Activated naive CD8-positive, alpha-beta T cell treated with anti-CD3 and anti-CD28 coated beads, Interleukin-2, amount 50 U/mL, for 24 hours (primary cell): Measurements from ENCODE around the gene VSIR.
A peak's percentile ranks its signal among the peaks of the same experiment; 100 is the strongest.

Source experiments
- ATAC-seq: fragments of 150-1000 bp; cut with Tn5 transposase; one replicate; pipeline ENCODE4 v1.10.0; 2021
- DNase-seq: peaks from one replicate; pipeline ENCODE4 v3.0.0; 2021
- H3K27ac Mint-ChIP-seq: one replicate; pipeline ENCODE4 v1.8.0; 2021; ENCODE audit warnings: mild to moderate bottlenecking, mixed read lengths
- H3K27me3 Mint-ChIP-seq: one replicate; pipeline ENCODE4 v1.8.0; 2021; ENCODE audit warnings: mixed read lengths
- H3K36me3 Mint-ChIP-seq: one replicate; pipeline ENCODE4 v1.8.0; 2021; ENCODE audit warnings: low read depth, mixed read lengths
- H3K4me1 Mint-ChIP-seq: one replicate; pipeline ENCODE4 v1.8.0; 2021; ENCODE audit warnings: mixed read lengths
- H3K4me3 Mint-ChIP-seq: one replicate; pipeline ENCODE4 v1.8.0; 2021; ENCODE audit warnings: mild to moderate bottlenecking, moderate library complexity, mixed read lengths
- H3K9me3 Mint-ChIP-seq: one replicate; pipeline ENCODE4 v1.8.0; 2021; ENCODE audit warnings: mixed read lengths

Gene VSIR

DNA sequence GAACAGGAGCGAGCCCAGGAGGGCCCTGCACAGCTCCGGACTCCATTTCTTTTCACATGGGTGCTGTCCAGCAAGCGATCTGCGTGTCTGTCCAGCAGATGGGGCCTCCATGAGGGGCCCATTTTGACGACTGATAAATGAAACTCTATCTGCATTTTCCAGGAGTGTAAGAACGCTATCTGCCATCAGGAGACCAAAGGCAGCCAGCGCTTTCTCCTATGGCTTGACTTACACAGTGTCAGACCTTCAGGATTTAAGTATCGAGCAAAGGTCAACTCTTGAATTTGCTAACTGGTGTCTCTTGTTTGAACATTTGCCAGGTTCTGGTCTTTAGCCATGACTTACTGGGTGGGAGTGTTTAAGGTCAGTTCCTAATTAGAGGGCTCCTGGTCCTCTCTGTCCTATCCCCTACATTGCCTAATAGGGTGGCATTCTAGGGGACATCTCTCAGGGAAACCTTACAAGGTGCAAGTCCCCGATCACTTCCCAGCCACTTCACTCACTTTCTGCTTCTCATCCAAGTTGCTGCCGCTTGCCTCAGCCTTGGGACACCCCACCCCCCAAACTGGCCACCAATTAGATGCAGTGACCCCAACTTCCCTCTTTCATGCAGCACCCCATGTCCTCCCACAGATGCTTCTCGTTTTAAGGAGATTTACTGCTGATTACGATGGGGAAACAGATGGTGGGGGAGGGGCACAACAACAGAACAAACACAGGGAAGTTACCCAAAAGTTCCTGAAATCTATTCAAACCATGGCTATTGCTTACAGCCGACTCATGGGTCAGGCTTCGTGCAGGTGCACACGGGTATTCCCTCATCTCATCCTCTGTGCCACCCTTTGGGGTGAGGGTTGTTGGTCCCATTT is 20.0 kb downstream of the VSIR start:
- ATAC-seq (no peak), DNase-seq (no peak)
- Mint-ChIP-seq H3K4me1 (peaks cover 96% of the 10 kb centered on the region), H3K27me3 (no peaks in the 10 kb centered on the region), H3K27ac (peak overlapping the region; percentile 78), H3K4me3 (no peak overlapping the region), H3K9me3 (no peaks in the 10 kb centered on the region), H3K36me3 (peaks cover 53% of the 10 kb centered on the region)

GRCh38 chr10:71752391-71753090 is 20.8 kb downstream of the VSIR start:
- no peak for ATAC-seq
- Mint-ChIP-seq H3K4me3 (no peak overlapping the region), H3K27me3 (no peaks in the 10 kb centered on the region), H3K27ac (peak overlapping the region; percentile 78), H3K9me3 (no peaks in the 10 kb centered on the region), H3K36me3 (peaks cover 48% of the 10 kb centered on the region), H3K4me1 (peaks cover 96% of the 10 kb centered on the region)
- no peak for DNase-seq

DNA sequence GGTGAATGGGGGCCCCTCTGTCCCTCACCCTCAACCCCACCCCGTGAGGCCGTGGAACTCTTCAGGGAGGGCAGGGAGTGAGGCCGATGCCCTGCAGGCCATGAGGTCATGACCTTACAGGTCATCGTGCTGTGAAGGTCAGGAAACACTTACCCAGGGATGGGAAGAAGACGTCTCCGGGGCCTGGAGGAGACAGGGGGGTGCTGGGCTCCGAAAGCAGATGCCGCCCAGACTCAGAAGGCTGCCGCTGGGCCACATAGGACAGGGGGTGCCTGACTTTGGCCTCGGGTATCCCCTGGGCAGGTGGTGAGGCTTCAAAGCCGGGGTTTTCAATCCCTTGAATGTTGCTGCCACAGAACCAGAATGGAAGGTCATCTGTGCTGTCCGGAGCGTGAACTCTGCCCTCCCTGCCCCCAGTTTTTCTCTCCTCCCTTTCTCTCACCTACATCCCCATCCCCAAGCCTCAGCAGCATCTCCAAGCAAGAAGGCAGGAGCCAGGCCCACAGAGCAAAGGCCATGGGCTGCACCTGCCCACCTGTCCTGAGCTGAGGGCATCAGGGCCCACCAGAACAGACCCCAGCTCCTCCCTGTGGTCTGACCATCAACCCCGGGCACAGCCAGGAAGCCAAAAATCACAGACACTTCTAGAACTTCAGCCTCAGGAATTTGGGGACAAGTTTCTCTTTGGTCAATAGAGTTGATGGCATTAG is 21.6 kb downstream of the VSIR start:
- no peaks in the 10 kb centered on the region for H3K27me3 Mint-ChIP-seq
- H3K9me3 Mint-ChIP-seq: no peaks in the 10 kb centered on the region
- H3K4me3 Mint-ChIP-seq: no peak overlapping the region
- no peak for ATAC-seq
- peaks cover 46% of the 10 kb centered on the region for H3K36me3 Mint-ChIP-seq
- no peak for DNase-seq
- peak overlapping the region; percentile 78 for H3K27ac Mint-ChIP-seq
- H3K4me1 Mint-ChIP-seq: peaks cover 96% of the 10 kb centered on the region

GRCh38 chr10:71750986-71751385 is 22.3 kb downstream of the VSIR start:
- Mint-ChIP-seq H3K36me3 (peaks cover 39% of the 10 kb centered on the region), H3K27ac (peak overlapping the region; percentile 92), H3K27me3 (no peaks in the 10 kb centered on the region), H3K9me3 (no peaks in the 10 kb centered on the region), H3K4me1 (peaks cover 96% of the 10 kb centered on the region), H3K4me3 (no peak overlapping the region)
- ATAC-seq (no peak), DNase-seq (no peak)

DNA sequence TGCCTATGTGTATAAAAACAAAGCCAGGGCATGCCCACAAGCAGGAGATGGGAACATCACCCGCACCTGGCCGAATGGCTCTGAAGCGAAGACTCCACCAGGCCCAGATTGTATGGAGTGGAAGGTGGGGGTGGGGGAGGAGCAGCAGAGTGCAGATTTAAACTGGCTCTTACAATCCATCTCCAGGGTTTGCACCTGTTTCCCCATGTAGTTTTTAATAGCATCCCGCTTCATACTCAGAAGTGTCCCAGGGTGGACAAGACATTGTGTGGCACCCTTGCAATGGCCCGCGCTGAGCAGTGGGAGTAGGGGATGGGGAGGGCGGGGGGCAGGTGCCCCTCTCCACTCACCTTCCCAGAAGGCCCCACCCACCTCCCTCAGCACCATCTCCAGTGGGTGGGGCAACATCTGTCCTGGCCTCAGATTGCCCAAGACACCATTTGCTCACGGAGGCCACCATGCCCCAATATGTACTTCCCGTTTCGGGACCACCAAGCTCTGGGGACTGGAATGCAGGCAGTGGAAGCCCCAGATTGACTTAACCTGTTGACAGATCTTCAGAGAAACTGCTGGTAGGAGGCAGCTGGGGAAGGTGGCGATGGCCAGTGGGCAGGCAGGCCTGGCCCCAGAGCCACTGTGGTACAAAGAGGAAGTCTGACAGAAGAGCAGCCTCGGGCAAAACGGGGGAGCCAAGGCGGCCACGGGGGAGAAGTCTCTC is 23.0 kb downstream of the VSIR start:
- Mint-ChIP-seq H3K9me3 (no peaks in the 10 kb centered on the region), H3K27me3 (no peaks in the 10 kb centered on the region), H3K4me3 (no peak overlapping the region), H3K27ac (peak overlapping the region; percentile 92), H3K36me3 (peaks cover 39% of the 10 kb centered on the region), H3K4me1 (peaks cover 97% of the 10 kb centered on the region)
- ATAC-seq: no peak
- DNase-seq: no peak

GRCh38 chr10:71749396-71749795 is 23.9 kb downstream of the VSIR start:
- peaks cover 37% of the 10 kb centered on the region for H3K36me3 Mint-ChIP-seq
- no peaks in the 10 kb centered on the region for H3K27me3 Mint-ChIP-seq
- no peaks in the 10 kb centered on the region for H3K9me3 Mint-ChIP-seq
- ATAC-seq: no peak
- peak overlapping the region; percentile 92 for H3K27ac Mint-ChIP-seq
- DNase-seq: no peak
- peaks cover 97% of the 10 kb centered on the region for H3K4me1 Mint-ChIP-seq
- peak overlapping the region; percentile 60 for H3K4me3 Mint-ChIP-seq

DNA sequence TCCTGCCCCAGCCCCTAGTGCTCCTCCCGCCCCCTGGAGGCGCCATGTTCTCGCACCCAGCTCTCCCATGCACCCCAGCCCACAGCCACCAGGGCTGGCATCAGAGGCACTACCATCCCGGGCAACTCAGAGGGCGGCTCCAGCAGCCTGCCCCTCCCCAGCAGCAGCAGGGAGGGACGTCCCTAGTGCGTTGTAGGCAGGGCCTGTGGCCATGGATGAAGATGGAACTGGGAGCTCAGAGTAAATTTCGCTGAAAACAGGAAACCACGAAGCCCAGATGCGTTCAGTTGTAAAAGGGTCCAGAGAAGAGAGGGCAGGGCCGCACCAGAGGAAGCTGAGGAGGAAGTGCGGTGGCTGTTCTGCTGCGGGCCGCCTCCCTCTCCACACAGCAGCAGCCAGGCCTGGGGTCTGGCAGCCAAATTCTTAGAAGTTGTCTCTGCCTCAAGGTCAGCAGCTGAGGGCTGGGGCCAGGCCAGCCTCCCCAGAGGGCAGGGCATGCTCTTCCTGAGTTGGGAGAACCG is 24.6 kb downstream of the VSIR start:
- ATAC-seq (peak; percentile 88), DNase-seq (peak; percentile 79)

GRCh38 chr10:71747551-71748523 is 25.5 kb downstream of the VSIR start:
- Mint-ChIP-seq H3K9me3 (no peaks in the 10 kb centered on the region), H3K36me3 (peaks cover 27% of the 10 kb centered on the region), H3K4me3 (peak overlapping the region; percentile 60), H3K27me3 (no peaks in the 10 kb centered on the region), H3K27ac (peak overlapping the region; percentile 92), H3K4me1 (peaks cover 97% of the 10 kb centered on the region)
- DNase-seq: no peak
- ATAC-seq: no peak

More for the DNA sequence above, 24.6 kb downstream of the VSIR start:
- peak overlapping the region; percentile 60 for H3K4me3 Mint-ChIP-seq
- peak overlapping the region; percentile 92 for H3K27ac Mint-ChIP-seq
- H3K4me1 Mint-ChIP-seq: peaks cover 97% of the 10 kb centered on the region
- H3K36me3 Mint-ChIP-seq: peaks cover 31% of the 10 kb centered on the region
- no peaks in the 10 kb centered on the region for H3K27me3 Mint-ChIP-seq
- H3K9me3 Mint-ChIP-seq: no peaks in the 10 kb centered on the region

- Mint-ChIP-seq H3K27ac (peak overlapping the region; percentile 92), H3K4me1 (peaks cover 97% of the 10 kb centered on the region), H3K9me3 (no peaks in the 10 kb centered on the region), H3K36me3 (peaks cover 30% of the 10 kb centered on the region), H3K27me3 (no peaks in the 10 kb centered on the region), H3K4me3 (peak overlapping the region; percentile 14)
- DNase-seq (no peak), ATAC-seq (no peak)
These were observed 26.2 kb downstream of the VSIR start for GRCh38 chr10:71747039-71747531.

DNA sequence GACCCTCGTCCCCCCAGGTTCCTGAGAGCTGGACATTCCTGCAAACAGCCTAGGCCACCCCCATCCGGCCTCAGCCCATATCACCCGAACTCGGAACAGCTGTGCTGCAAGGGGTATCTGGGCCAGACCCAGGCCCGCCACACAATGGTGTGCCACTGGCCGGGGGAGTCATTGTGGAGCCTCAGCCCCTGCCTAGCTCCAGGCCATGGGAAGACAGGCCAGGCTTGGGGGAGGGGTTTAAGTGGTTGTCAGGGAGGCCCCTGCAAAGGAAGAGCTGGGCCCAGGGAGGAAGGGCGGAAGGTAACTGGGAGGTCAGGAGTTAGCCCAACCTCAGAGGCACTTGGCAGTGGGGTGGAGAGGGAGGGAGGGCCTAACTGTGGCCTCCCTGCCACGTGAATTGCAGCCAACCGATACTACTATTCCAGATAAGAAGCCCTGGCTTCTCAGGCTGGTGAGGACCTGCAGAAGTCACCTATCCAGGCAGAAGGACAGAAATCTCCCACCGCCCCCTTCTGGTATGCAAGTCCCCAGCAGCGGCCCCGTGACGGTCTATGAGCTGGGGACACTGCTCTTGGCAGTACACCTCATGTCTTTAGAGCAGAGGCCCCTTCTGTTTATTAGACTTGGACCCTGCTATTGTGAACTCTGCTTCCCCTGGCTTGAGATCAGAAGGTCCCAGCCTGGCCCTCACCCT is 26.8 kb downstream of the VSIR start:
- ATAC-seq (peak; percentile 4), DNase-seq (no peak)
- H3K36me3 Mint-ChIP-seq: peaks cover 32% of the 10 kb centered on the region
- peaks cover 97% of the 10 kb centered on the region for H3K4me1 Mint-ChIP-seq
- no peaks in the 10 kb centered on the region for H3K27me3 Mint-ChIP-seq
- H3K4me3 Mint-ChIP-seq: no peak overlapping the region
- H3K9me3 Mint-ChIP-seq: no peaks in the 10 kb centered on the region
- peak overlapping the region; percentile 92 for H3K27ac Mint-ChIP-seq

DNA sequence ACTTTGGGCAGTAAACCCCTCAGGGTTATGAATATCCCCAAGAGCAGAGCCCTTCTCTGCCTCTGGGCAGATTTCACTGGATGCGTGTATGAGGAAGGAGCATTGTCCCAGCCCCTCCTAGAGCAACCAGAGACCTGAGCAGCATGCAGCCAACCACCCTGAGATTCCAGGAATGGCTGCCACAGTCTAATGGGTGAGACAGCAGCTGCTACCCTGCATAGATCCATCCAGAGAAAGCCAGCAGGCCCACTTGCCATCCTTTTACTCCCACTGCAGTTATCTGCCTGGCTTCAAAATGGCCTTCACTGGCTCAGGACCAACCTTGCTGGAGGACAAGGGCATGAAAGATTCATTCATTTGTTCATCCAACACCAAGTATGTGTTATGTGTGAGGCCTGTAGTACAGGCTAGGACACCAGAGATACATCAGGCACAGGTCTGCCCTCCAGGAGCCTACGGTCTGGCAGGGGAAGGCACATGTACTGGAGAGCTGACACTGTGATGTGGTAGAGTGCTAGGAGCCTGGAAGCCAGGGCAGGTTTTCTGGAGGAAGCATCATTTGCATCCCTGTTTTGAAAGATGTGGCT is 27.6 kb downstream of the VSIR start:
- Mint-ChIP-seq H3K9me3 (no peaks in the 10 kb centered on the region), H3K4me1 (peaks cover 100% of the 10 kb centered on the region), H3K27me3 (no peaks in the 10 kb centered on the region), H3K4me3 (no peak overlapping the region), H3K36me3 (peaks cover 29% of the 10 kb centered on the region), H3K27ac (peak overlapping the region; percentile 92)
- DNase-seq (no peak), ATAC-seq (no peak)

DNA sequence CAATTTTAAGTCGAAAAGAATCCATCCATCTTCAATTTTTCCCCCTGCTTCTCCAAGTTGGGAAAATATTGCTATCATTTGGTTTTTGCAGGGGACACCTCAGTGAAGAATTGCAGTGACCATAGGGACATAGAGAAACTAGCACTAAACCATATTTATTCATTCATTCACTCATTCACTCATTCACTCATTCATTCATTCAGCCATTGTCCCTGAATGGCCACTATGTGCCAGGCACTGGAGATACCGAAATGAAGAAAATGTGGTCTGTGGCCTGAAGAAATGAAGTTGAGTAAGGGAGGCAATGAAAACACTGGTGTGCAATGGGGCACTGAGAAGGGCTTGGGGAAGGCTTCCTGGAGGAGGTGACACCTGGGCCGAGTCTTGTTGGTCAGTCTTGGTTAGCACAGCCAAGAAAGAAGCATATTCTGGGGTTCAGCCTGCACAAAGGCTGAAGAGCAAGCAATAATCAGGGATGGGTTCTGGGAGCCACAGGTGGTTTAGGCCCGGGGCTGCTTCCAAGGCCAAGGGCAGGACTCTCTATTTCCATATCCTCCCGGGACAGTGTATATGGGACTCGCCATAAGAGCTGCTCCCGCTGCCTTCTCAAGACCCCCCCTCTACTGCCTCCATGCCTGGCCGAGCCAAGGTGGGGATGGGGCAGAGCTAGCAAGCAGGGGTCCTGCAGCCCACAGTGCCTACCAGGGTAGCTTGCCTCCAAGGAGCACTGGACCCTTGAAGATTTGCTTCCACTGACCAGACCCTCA is 28.2 kb downstream of the VSIR start:
- Mint-ChIP-seq H3K27ac (peak overlapping the region; percentile 92), H3K9me3 (no peaks in the 10 kb centered on the region), H3K27me3 (no peaks in the 10 kb centered on the region), H3K4me3 (no peak overlapping the region), H3K4me1 (peaks cover 99% of the 10 kb centered on the region), H3K36me3 (peaks cover 23% of the 10 kb centered on the region)
- DNase-seq (no peak), ATAC-seq (no peak)
